Measurements from ENCODE around the gene REXO1. TPM values are rescaled to one million over a fixed set of nuclear protein-coding genes. Genes with fewer than 3 reads are reported as not detected.

Gene REXO1
- total and polyA plus RNA-seq, 2 donors (not counting 3 experiments of a cell fraction or from before 2014, with no cell fraction given), result 41.1 to 56.9 TPM

DNA sequence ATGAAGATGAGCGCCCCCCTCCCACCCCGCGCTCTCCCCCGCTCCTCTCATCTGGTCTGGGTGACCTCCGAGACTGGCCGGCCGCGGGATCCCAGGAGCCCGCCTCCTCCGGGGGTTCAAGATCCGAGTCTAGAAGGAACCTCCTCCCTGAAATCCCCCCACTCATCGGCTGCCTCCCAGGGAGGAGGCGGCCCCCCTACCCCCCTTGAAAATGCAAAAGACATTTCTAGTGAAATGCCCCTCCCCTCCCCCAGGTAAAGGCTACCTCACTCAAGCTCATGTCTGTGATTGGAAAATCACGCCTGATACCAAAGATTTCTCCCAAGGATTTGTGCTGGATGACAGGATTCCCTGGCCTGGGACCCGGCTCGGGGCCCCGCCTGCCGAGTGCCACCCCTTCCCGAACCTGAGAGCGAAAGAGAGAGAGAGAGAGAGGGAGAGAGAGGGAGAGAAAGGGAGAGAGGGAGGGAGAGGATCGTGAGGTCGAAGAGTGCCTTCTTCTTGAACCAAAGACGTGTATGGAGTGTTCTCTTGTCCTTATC is 71.6 kb downstream of the REXO1 start:
- H3K9me1 ChIP-seq (replicated peaks; ENCODE audit: control insufficient read depth, extremely low read depth, insufficient read depth, low read length), result no peaks in the 10 kb centered on the region
- no peaks in the 10 kb centered on the region for H4K20me1 ChIP-seq (replicated peaks; ENCODE audit: control insufficient read depth, extremely low read depth, insufficient read depth, low read length)
- H3K79me2 ChIP-seq (ENCODE audit: control insufficient read depth, insufficient read depth, low read length), result no peaks in the 10 kb centered on the region
- H3K9ac ChIP-seq (replicated peaks; ENCODE audit: extremely low read depth, insufficient read depth, low read length), result no peak overlapping the region
- H3K4me1 ChIP-seq (ENCODE audit: control insufficient read depth, extremely low read depth, insufficient read depth, low read length), result no peaks in the 10 kb centered on the region
- no peak overlapping the region for H3K4me3 ChIP-seq (replicated peaks in 1 of 3; ENCODE audit: insufficient read depth in 1 of 3, low read depth in 1 of 3, low read length in 3 of 3)
- no peak overlapping the region for H2AFZ ChIP-seq (ENCODE audit: low read depth, low read length)
- no peaks in the 10 kb centered on the region for H3K36me3 ChIP-seq (ENCODE audit: control insufficient read depth in 2 of 2, extremely low read depth in 1 of 2, insufficient read depth in 2 of 2, low read length in 2 of 2)
- H3K27ac ChIP-seq (ENCODE audit: insufficient read depth, low read depth, low read length), result no peak overlapping the region
- no peak overlapping the region for H3K4me2 ChIP-seq (ENCODE audit: insufficient read depth, low read length)
- CTCF ChIA-PET, result interaction anchor here (0.6 to 1.6 kb wide), 3 partner anchors 49 to 231 kb away, joined by 3 to 8 read pairs (median 4); no protein-coding TSS in a partner anchor
- no peak for FAIRE-seq
- POLR2A ChIA-PET, result no interaction called here
- BruUV-seq (replicated peaks), result no TSS peak
- no peak for DNase-seq (ENCODE audit: low read depth, low spot score)
- H3K27me3 ChIP-seq (ENCODE audit: control insufficient read depth in 2 of 2, insufficient read depth in 2 of 2, low read length in 2 of 2), result peaks cover 28 to 34% of the 10 kb centered on the region in 2 experiments
- peak; percentile 85 for TF ChIP-seq EZH2 (IDR thresholded peaks at IDR 0.05; ENCODE audit: borderline replicate concordance, low read depth, low read length, severe bottlenecking)
- TF ChIP-seq, protein P1, sequence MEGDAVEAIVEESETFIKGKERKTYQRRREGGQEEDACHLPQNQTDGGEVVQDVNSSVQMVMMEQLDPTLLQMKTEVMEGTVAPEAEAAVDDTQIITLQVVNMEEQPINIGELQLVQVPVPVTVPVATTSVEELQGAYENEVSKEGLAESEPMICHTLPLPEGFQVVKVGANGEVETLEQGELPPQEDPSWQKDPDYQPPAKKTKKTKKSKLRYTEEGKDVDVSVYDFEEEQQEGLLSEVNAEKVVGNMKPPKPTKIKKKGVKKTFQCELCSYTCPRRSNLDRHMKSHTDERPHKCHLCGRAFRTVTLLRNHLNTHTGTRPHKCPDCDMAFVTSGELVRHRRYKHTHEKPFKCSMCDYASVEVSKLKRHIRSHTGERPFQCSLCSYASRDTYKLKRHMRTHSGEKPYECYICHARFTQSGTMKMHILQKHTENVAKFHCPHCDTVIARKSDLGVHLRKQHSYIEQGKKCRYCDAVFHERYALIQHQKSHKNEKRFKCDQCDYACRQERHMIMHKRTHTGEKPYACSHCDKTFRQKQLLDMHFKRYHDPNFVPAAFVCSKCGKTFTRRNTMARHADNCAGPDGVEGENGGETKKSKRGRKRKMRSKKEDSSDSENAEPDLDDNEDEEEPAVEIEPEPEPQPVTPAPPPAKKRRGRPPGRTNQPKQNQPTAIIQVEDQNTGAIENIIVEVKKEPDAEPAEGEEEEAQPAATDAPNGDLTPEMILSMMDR (IDR thresholded peaks at IDR 0.05; ENCODE audit: extremely low read depth in 1 of 2, insufficient read depth in 1 of 2, low read depth in 1 of 2, low read length in 2 of 2), result no peak
- intact Hi-C loops (cut with micrococcal nuclease) (loop anchor here (5.0 kb wide), 1 partner anchor 36 kb away; the partner anchor contains the start of gene ATP8B3), dilution Hi-C loops (cut with MboI; ENCODE audit: extremely low pct_ligation_motif_present, low sequenced_read_pairs) (no loop called here)
- H3K9me3 ChIP-seq (replicated peaks; ENCODE audit: control insufficient read depth, insufficient read depth, low read length), result no peaks in the 10 kb centered on the region

DNA sequence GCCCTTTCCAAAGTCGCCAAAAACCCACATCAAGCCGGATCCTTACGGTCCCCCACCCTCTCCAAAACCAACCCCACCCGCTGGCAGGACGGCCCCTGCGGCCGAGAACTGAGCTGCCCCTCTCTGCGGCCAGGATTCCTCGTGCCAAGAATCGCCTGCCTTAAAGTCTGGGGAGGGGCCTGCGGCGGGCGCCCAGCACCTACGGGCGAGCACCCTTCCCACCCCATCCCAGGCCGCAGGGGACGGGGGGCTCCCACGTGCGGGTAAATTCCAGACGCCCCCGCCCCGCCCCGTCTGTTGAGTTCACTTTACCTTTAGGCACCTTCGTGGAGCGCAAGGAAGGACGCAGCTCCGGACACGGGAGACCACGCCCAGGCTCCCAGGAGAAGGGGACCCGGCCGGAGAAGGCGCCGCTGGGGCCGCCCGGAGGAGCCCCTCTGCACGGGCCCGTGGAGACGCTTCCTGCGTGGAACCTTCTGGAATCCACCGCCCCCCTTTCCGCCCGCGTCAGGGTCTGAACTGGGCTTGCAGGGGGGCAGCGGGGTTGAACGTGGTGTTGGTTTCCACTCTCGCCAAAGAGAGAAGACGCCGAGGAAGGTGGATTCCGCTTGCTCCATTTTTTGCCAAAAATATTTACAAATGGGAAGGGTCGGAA is 72.2 kb downstream of the REXO1 start:
- no peaks in the 10 kb centered on the region for H3K9me3 ChIP-seq (replicated peaks; ENCODE audit: control insufficient read depth, insufficient read depth, low read length)
- no peaks in the 10 kb centered on the region for H3K36me3 ChIP-seq (ENCODE audit: control insufficient read depth in 2 of 2, extremely low read depth in 1 of 2, insufficient read depth in 2 of 2, low read length in 2 of 2)
- no TSS peak for BruUV-seq (replicated peaks)
- no peak overlapping the region for H3K4me3 ChIP-seq (replicated peaks in 1 of 3; ENCODE audit: insufficient read depth in 1 of 3, low read depth in 1 of 3, low read length in 3 of 3)
- no peak for FAIRE-seq
- no peak overlapping the region for H2AFZ ChIP-seq (ENCODE audit: low read depth, low read length)
- DNase-seq (ENCODE audit: low read depth, low spot score), result no peak
- H3K9me1 ChIP-seq (replicated peaks; ENCODE audit: control insufficient read depth, extremely low read depth, insufficient read depth, low read length), result no peaks in the 10 kb centered on the region
- CTCF ChIA-PET, result interaction anchor here (1.4 to 1.6 kb wide), 2 partner anchors 50 to 230 kb away, joined by 4 to 8 read pairs; no protein-coding TSS in a partner anchor
- H3K27me3 ChIP-seq (ENCODE audit: control insufficient read depth in 2 of 2, insufficient read depth in 2 of 2, low read length in 2 of 2), result peaks cover 28 to 34% of the 10 kb centered on the region in 2 experiments
- no peaks in the 10 kb centered on the region for H4K20me1 ChIP-seq (replicated peaks; ENCODE audit: control insufficient read depth, extremely low read depth, insufficient read depth, low read length)
- H3K4me2 ChIP-seq (ENCODE audit: insufficient read depth, low read length), result no peak overlapping the region
- no peaks in the 10 kb centered on the region for H3K79me2 ChIP-seq (ENCODE audit: control insufficient read depth, insufficient read depth, low read length)
- H3K9ac ChIP-seq (replicated peaks; ENCODE audit: extremely low read depth, insufficient read depth, low read length), result no peak overlapping the region
- H3K4me1 ChIP-seq (ENCODE audit: control insufficient read depth, extremely low read depth, insufficient read depth, low read length), result no peaks in the 10 kb centered on the region
- H3K27ac ChIP-seq (ENCODE audit: insufficient read depth, low read depth, low read length), result no peak overlapping the region
- TF ChIP-seq, protein P1 (IDR thresholded peaks at IDR 0.05; ENCODE audit: extremely low read depth in 1 of 2, insufficient read depth in 1 of 2, low read depth in 1 of 2, low read length in 2 of 2), result no peak
- TF ChIP-seq EZH2 (IDR thresholded peaks at IDR 0.05; ENCODE audit: borderline replicate concordance, low read depth, low read length, severe bottlenecking) (peak; percentile 89), POLR2A (IDR thresholded peaks at IDR 0.05; ENCODE audit: low read depth, low read length) (no peak), MYC (IDR thresholded peaks at IDR 0.05; ENCODE audit: low read depth, low read length) (no peak), GATA2 (IDR thresholded peaks at IDR 0.05; ENCODE audit: insufficient read depth, insufficient read length, low read depth, low read length) (no peak), POLR2AphosphoS5 (IDR thresholded peaks at IDR 0.05; ENCODE audit: insufficient read depth, low read depth, low read length) (no peak)
- TF ChIP-seq, protein P2, sequence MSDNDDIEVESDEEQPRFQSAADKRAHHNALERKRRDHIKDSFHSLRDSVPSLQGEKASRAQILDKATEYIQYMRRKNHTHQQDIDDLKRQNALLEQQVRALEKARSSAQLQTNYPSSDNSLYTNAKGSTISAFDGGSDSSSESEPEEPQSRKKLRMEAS (IDR thresholded peaks at IDR 0.05; ENCODE audit: insufficient read depth, insufficient read length), result no peak
- POLR2A ChIA-PET, result no interaction called here
- dilution Hi-C loops (cut with MboI; ENCODE audit: extremely low pct_ligation_motif_present, low sequenced_read_pairs), result no loop called here
- intact Hi-C loops (cut with micrococcal nuclease), result loop anchor here (1.0 to 5.0 kb wide), 2 partner anchors 19 to 36 kb away; partner anchors contain the start of gene ATP8B3

Measured in endothelial cell of umbilical vein (primary cell).